ENCODE data around the gene SENP7.
"Not testable (repeated sequence)": the region's sequence is repeated elsewhere in the genome, so short reads cannot be mapped to it uniquely, and the experiment has no call there.

Gene SENP7, protein sequence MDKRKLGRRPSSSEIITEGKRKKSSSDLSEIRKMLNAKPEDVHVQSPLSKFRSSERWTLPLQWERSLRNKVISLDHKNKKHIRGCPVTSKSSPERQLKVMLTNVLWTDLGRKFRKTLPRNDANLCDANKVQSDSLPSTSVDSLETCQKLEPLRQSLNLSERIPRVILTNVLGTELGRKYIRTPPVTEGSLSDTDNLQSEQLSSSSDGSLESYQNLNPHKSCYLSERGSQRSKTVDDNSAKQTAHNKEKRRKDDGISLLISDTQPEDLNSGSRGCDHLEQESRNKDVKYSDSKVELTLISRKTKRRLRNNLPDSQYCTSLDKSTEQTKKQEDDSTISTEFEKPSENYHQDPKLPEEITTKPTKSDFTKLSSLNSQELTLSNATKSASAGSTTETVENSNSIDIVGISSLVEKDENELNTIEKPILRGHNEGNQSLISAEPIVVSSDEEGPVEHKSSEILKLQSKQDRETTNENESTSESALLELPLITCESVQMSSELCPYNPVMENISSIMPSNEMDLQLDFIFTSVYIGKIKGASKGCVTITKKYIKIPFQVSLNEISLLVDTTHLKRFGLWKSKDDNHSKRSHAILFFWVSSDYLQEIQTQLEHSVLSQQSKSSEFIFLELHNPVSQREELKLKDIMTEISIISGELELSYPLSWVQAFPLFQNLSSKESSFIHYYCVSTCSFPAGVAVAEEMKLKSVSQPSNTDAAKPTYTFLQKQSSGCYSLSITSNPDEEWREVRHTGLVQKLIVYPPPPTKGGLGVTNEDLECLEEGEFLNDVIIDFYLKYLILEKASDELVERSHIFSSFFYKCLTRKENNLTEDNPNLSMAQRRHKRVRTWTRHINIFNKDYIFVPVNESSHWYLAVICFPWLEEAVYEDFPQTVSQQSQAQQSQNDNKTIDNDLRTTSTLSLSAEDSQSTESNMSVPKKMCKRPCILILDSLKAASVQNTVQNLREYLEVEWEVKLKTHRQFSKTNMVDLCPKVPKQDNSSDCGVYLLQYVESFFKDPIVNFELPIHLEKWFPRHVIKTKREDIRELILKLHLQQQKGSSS

DNA sequence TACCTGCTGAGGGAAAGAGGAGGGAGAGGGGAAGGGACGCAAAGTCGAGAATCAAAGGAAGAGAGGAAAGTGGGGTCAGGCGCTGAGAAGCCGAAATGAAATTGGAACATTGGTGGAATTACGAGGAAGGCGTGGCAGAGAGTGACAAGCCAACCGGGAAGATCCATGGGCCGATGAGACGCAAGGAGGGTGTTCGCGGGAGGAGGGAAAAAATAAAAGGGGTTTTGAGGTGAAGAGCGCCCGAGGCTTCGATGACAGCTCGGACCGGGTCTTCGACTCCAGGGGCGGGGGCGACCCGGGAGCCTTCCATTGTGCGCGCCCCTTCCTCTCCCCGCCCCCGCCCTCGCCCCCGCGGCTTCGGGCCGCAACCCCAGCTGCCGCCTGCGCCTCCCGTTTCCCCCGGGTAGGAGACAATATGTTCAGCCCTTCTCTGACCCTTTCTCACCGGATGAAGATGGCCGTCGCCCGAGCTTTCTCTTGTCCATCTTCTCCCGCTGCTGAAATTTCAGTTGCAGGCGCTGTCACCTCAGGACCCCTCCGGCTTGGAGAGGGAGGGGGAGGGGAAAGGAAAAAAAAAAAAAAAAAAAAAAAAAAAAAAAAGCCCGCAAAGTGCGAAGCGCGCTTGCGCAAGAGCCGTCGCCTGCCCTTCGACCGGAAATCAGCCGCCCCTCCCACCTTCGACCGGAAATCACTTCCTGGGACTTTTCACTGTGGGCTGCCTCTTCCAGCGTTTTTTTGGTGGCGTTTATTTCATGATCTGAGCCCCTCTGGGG is at the start of gene SENP7:
Gene SENP7, minus strand, starts transcription at position 567 of the 773 bp plus-strand sequence. Its CDS starts 82 bp downstream, at position 485.
- peak; percentile 83 for DNase-seq

GRCh38 chr3:101561630-101562328 is 48.8 kb upstream of the SENP7 start, which contains the start of gene TRMT10C:
Gene TRMT10C, plus strand, starts transcription at chr3:101561868. Its CDS starts 2,914 bp downstream, at chr3:101564782.
- peak; percentile 94 for DNase-seq

DNA sequence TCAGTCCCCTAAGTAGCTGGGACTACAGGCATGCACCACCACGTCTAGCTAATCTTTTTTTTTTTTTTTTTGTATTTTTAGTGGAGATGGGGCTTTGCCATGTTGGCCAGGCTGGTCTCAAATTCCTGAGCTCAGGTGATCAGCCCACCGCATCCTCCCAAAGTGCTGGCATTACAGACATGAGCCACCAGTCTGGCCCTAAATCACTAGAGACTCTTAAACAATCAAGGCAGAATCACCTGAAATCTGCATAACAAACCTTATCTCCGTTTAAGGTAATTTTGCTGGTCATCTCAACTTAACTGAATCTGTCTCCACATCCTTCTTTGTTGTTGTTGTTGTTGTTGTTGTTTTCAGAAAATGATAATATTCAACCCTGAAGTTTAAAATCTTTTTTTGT is 43.1 kb upstream of the SENP7 start:
- DNase-seq, result no peak

- not testable (repeated sequence) for DNase-seq
These were observed 40.4 kb upstream of the SENP7 start for GRCh38 chr3:101553381-101553780.

DNA sequence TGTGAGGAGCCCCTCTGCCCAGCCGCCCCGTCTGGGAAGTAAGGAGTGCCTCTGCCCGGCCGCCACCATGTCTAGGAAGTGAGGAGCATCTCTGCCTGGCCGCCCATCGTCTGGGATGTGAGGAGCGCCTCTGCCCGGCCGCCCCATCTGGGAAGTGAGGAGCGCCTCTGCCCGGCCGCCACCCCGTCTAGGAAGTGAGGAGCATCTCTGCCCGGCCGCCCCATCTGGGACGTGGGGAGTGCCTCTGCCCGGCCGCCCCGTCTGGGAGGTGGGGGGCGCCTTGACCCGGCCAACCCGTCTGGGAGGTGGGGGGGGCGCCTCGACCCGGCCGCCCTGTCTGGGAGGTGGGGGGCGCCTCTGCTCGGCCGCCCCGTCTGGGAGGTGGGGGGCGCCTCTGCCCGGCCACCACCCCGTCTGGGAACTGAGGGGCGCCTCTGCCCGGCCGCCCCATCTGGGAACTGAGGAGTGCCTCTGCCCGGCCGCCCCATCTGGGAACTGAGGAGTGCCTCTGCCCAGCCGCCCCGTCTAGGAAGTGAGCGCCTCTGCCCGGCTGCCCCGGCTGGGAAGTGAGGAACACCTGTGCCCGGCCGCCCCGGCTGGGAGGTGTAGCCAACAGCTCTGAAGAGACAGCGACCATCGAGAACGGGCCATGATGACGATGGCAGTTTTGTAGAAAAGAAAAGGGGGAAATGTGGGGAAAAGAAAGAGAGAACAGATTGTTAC is 38.5 kb upstream of the SENP7 start:
- DNase-seq, result not testable (repeated sequence)

DNA sequence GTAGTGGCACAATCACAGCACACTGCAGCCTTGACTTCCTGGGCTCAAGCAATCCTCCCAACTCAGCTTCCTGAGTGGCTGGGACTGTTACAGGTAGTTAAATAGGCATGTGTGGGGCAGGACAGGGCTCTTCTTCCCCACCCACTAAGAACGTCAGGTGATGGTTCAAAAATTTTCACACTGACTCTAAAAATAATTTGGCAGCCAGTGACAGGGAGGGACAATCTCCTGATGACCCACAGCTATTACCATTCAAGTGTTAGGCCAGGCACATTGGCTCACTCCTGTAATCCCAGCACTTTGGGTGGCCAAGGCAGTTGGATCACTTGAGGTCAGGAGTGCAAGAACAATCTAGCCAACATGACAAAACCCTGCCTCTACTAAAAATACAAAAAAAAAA is 36.5 kb upstream of the SENP7 start:
- DNase-seq, result no peak

DNA sequence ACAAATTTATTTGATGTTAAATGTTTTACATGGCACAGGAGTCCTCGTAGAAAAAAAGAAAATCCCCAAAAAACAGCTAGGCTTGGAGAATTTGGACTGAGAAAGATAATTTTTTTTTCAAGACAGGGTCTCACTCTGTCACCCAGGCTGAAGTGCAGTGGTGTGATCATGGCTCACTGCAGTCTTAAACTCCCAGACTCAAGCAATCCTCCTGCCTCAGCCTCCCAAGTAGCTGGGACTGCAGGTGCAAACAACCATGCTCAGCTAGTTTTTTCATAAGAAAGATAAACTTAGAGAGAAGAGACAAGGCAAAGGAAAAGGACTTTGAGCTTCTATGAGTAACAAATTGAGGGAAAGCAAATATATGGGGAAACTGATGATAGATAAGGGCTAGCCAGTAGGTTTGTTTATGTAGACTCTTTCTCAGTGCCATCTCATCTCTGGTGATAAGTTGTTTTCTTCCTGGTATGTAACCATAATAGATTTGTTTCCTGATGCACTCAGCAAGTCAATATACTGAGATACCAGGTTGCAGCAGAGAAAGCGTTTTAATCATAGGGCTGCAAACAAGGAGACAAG is 35.6 kb upstream of the SENP7 start:
- no peak for DNase-seq

DNA sequence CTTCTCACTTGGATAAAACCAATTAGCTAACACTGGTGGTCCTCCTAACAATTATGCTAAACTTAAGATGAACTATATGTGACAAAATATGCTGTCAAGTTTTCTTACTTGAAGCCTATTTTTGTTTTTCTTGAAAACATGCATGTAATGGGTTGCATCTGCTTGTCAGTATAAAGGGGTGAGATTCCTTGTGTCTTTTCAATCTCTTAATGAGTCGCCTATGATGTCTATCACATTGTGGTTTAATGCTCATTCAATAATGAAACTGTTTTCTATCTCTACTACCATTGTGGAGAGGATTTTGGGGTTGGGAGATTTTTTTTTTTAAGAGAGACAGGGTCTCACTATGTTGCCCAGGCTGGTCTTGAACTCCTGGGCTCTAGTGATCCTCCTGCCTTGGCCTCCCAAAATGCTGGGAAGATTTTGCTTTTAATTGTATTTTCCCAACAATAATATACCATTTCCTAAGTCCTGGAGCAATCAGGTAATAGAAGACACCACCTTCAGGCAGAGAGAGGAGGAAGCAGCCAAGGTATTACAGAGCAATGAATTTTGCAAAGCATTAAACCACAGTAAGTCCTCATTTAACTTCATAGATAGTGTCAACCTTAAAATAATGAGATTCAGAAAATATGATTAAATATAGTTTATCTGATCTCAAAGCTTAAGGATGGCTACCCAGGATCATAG is 31.3 kb upstream of the SENP7 start:
- DNase-seq, result no peak

DNA sequence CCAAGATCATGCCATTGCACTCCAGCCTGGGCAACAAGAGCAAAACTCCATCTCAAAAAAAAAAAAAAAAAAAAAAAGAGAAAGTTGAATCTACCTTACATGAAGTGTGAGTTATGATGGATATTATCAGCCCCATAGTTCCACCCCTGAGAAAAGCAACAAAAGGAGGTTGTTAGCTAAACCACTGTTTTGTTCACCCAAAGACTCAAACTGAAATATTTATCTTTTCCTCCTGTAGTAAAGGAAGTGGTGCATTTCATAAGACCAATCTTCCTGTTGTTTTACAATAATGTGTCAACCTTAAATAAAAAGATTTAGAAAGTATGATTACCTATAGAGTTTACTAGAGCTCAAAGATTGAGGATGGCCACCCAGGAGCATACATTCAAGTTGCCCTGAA is 29.9 kb upstream of the SENP7 start:
- peak; percentile 23 for DNase-seq

DNA sequence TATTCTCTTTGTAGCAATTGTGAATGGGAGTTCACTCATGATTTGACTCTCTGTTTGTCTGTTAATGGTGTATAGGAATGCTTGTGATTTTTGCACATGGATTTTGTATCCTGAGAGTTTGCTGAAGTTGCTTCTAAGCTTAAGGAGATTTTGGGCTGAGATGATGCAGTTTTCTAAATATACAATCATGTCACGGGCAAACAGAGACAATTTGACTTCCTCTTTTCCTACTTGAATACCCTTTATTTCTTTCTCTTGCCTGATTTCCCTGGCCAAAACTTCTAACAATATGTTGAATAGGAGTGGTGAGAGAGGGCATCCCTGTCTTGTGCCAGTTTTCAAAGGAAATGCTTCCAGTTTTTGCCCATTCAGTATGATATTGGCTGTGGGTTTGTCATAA is 23.9 kb upstream of the SENP7 start:
- DNase-seq, result not testable (repeated sequence)

- no peak for DNase-seq
These were observed 23.3 kb upstream of the SENP7 start for GRCh38 chr3:101536266-101536665.

GRCh38 chr3:101535221-101535620 is 22.2 kb upstream of the SENP7 start:
- no peak for DNase-seq

DNA sequence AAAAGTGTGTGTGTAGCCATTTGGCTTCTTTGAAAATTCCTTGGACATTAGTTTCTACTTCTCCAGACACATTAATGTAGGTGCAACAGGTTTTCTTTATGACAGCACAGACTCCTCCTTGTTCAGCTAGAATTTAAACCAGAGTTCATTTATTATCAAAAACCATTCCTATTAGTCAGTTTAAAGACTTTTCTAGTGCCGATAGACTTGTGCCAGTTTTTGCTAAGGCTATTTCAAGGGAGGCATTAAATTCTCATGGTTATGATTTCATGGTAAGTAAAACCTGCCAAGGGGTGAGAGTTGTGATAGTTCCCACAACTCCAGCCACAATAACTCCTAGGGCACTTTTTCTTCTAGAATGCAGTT is 20.6 kb upstream of the SENP7 start:
- no peak for DNase-seq

DNA sequence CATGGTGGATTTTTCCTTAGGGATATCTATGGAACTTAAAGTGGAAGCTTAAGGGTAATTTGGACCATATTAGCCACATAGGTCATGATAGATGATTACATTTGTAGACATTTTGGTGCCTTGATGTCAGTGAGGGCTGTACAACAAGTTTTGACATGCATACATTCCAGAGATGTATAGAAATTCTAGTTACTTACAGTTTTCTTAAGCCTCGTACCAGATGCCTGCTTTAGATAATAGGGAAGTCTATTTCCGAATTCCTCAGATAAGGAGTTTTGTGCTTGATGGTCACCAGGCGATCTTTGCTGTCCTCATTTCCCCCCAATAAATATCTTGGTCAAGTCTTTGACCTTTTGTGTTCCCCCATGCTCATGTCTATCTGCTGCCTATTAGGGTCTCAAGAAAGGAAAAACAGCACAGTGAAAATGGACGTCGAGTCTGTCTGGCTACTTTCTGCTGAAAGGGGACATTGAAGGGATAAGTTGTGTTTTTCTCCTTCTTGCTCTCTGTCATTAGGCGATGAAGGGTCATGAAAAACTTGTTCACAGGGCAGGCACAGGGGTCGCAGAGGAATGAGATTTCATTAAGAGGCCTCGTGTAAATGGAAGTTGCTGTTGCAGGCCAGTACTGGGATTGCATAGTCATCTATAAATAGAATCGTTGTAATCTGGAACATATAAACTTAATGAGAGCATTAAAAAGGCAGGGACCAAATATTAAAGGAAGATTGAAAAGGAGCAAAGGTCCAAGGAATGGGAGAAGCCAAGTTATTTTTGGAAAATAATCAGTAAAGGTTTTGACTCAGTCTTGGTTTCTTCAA is 20.0 kb upstream of the SENP7 start:
- no peak for DNase-seq

DNA sequence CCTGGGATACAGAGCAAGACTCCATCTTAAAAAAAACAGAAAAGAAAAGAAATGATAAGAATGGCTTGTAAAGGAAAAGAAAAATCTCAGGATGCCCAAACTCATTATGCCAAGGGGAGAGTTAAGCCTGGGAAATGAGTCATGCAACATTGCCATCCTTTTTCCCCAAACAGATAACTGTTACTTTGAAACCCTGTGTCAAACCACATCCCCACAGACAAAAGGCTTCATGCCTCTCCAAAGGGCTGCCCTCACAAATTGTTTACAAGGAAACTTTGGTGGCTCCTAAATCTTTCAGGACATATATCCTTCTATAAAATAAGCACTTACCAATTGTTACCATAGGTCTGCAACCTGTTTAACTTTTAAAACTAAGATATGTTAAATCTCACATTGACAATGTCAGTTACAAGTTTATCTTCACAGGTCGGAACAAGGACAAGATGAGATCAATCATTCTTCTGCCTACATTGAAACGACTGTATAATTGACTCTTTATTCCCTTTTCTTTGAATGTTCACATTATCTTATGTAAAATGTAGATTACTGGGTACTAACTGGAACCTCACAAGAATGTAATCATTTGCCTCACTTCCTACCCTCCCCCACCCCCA is 18.6 kb upstream of the SENP7 start:
- DNase-seq, result no peak

GRCh38 chr3:101530686-101531047 is 17.7 kb upstream of the SENP7 start:
- DNase-seq, result peak; percentile 34

DNA sequence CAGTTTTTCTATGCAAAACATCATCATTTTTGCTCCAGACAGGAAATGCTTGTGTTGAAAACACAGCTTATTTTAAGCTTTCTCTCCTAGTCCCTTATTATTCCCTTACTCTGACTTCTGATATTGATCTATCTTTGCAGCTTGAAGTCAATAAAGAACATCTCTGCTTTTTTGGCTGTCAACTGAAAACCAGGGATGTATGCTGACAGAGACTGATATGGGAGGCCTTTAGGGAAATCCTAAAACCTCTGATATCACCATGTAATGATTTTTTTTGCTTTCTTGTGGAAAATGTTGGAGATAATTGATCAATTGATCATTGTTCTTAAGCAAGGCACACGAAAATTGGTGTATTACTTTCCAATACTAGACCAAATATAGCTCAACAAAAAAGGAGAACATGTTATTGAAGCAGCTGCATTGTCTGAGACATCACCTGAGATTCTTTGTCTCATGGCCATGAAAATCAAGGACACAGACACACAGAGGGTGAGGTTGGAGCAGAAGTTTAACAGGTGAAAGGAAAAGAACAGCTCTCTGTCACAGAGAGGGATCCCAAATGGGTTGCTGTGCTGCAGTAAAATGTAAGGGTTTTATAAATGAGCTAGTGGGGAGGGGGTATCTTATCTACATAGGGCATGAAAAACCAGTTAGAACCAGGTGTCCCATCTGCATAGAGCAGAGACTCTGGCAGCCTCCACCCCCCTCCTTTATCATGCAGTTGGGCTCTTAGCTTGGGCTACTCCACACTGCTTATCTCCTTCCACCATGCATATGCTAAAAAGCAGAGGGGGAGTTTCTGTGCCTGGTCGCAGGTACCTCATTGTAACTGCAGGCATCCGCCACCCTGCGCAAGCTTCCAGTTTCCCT is 17.0 kb upstream of the SENP7 start:
- DNase-seq, result no peak

- DNase-seq, result no peak
These were observed 14.9 kb upstream of the SENP7 start for GRCh38 chr3:101527906-101528305.

Measured in CD4-positive, alpha-beta T cell treated with Interleukin-10 for 1 hour (primary cell).